ENCODE results near the gene WWC1. TPM values are rescaled to one million over a fixed set of nuclear protein-coding genes. Genes with fewer than 3 reads are reported as not detected.
"Not testable (repeated sequence)": the region's sequence is repeated elsewhere in the genome, so short reads cannot be mapped to it uniquely, and the experiment has no call there.

WWC1 gene
- total RNA-seq, 1 donor from 2014 or later, result 0.52 TPM

DNA sequence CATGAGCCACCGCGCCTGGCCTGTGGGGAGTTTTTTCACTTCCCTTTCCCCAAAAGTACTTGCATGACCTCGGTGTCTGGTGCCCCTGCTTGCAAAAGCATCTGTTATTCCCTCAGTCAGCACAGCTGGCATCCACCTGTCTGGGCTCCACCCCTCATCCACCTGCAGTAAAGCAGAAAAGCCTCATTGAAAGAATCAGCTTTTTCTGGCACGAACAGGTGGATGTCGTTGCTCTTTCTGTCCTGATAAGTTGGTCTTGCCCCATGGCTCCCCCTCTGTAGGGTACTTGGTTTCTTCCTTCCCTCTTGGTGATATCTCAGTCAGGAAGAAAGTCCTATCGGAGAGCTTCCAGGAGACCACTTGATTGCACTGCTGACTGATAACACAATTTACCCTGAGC lies 37.4 kb downstream of the WWC1 start:
- Histone ChIP-seq H3K27ac (ENCODE audit: low read depth, low read length) (no peak overlapping the region), H3K9me3 (ENCODE audit: control insufficient read depth in 3 of 3, low read length in 3 of 3) (no peaks in the 10 kb centered on the region), H3K9ac (ENCODE audit: low read depth in 1 of 3, low read length in 3 of 3) (no peak overlapping the region), H3K4me1 (ENCODE audit: control insufficient read depth in 3 of 3, insufficient read depth in 3 of 3, low read length in 3 of 3) (no peaks in the 10 kb centered on the region), H3K36me3 (ENCODE audit: control insufficient read depth in 3 of 3, insufficient read depth in 3 of 3, low read length in 3 of 3) (no peaks in the 10 kb centered on the region), H3K4me3 (ENCODE audit: low read length in 3 of 3) (no peak overlapping the region), H3K27me3 (ENCODE audit: control insufficient read depth in 3 of 3, insufficient read depth in 3 of 3, low read length in 3 of 3) (peaks cover 0 to 31% (median 6%) of the 10 kb centered on the region in 3 donors)

DNA sequence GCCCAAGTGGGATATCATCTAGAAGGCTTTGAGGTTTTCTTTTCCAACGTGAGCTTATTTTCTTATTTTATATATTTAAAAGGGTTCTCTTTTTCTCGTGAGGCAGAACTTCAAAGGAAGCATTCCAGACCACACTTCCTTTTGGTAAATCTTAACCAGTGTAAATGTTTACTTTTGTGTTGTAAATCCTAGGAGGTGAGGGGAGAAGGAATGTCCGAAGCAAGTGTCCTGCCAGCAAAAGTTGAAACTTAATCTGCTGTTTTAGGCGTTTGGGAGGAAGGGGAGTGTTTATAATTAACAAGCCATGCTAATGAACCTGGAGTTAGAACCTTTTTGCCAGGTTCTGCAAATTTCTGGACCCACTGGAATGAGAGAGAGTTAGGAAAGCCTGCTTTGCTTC lies 37.9 kb downstream of the WWC1 start:
- Histone ChIP-seq H3K4me3 (ENCODE audit: low read length in 3 of 3) (no peak overlapping the region), H3K36me3 (ENCODE audit: control insufficient read depth in 3 of 3, insufficient read depth in 3 of 3, low read length in 3 of 3) (no peaks in the 10 kb centered on the region), H3K9ac (ENCODE audit: low read depth in 1 of 3, low read length in 3 of 3) (no peak overlapping the region), H3K27ac (ENCODE audit: low read depth, low read length) (no peak overlapping the region), H3K27me3 (ENCODE audit: control insufficient read depth in 3 of 3, insufficient read depth in 3 of 3, low read length in 3 of 3) (peaks cover 0 to 31% (median 6%) of the 10 kb centered on the region in 3 donors), H3K9me3 (ENCODE audit: control insufficient read depth in 3 of 3, low read length in 3 of 3) (no peaks in the 10 kb centered on the region), H3K4me1 (ENCODE audit: control insufficient read depth in 3 of 3, insufficient read depth in 3 of 3, low read length in 3 of 3) (no peaks in the 10 kb centered on the region)

DNA sequence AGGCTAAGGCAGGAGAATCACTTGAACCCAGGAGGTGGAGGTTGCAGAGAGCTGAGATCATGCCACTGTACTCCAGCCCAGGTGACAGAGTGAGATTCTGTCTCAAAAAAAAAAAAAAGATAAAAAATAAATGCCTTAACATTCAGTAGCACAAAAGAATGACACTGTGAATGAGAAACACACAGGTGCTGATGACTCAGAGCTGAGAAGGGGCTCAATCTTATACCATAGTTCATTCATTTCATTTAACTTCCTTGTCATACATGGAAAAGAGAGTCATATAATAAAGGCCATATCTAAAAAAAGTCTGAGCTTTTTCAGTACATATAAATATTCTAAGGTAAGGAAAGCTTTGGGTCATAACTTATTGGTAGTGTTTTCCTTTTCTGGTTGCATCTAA lies 40.6 kb downstream of the WWC1 start:
- no peak overlapping the region for H3K4me3 ChIP-seq (ENCODE audit: low read length in 3 of 3)
- H3K4me1 ChIP-seq (ENCODE audit: control insufficient read depth in 3 of 3, insufficient read depth in 3 of 3, low read length in 3 of 3), result no peaks in the 10 kb centered on the region
- H3K27ac ChIP-seq (ENCODE audit: low read depth, low read length), result no peak overlapping the region
- no peak overlapping the region for H3K9ac ChIP-seq (ENCODE audit: low read depth in 1 of 3, low read length in 3 of 3)
- H3K9me3 ChIP-seq (ENCODE audit: control insufficient read depth in 3 of 3, low read length in 3 of 3), result no peaks in the 10 kb centered on the region
- H3K27me3 ChIP-seq (ENCODE audit: control insufficient read depth in 3 of 3, insufficient read depth in 3 of 3, low read length in 3 of 3), result peaks cover 0 to 28% (median 3%) of the 10 kb centered on the region in 3 donors
- H3K36me3 ChIP-seq (ENCODE audit: control insufficient read depth in 3 of 3, insufficient read depth in 3 of 3, low read length in 3 of 3), result no peaks in the 10 kb centered on the region

DNA sequence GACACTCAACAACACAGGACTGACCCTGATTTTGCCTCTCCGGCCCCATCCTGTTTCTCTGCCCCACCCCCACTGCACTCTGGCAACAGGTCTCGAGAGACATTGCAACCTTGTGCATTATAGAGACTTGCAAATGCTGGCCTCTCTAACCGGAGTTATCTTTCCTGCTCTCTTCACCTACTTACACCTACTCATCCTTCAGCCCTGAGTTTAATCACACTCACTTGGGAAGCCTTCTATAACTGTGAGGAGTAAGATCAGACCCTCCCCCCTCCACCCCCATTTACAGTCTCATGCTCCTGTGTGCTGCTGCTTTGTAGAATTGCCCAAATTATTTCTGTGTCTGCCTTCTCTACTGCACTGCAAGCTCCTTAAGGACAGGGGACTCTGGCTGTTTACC lies 42.8 kb downstream of the WWC1 start:
- Histone ChIP-seq H3K27ac (ENCODE audit: low read depth, low read length) (no peak overlapping the region), H3K4me1 (ENCODE audit: control insufficient read depth in 3 of 3, insufficient read depth in 3 of 3, low read length in 3 of 3) (no peaks in the 10 kb centered on the region), H3K9ac (ENCODE audit: low read depth in 1 of 3, low read length in 3 of 3) (no peak overlapping the region), H3K36me3 (ENCODE audit: control insufficient read depth in 3 of 3, insufficient read depth in 3 of 3, low read length in 3 of 3) (no peaks in the 10 kb centered on the region), H3K27me3 (ENCODE audit: control insufficient read depth in 3 of 3, insufficient read depth in 3 of 3, low read length in 3 of 3) (peaks cover 0 to 19% (median 0%) of the 10 kb centered on the region in 3 donors), H3K9me3 (ENCODE audit: control insufficient read depth in 3 of 3, low read length in 3 of 3) (no peaks in the 10 kb centered on the region), H3K4me3 (ENCODE audit: low read length in 3 of 3) (no peak overlapping the region)

DNA sequence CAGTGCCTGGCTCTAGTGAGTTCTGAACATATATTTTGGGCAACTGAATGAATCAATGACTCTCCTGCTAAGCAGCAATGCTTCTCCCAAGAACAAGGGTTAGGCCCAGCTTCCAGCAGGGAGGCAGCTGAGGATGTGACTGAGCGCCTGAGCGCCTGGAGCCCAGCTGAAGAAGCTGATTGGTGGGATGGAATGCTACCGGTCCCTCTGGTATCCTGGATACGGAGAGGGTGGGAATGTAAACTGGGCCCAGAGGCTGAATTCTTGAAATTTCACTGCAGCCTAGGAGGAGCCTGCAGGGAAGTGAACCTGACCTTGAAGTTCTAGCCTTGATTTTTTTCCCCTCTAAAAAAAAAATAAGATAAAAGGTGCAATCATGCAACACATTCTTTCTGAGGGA lies 43.2 kb downstream of the WWC1 start:
- Histone ChIP-seq H3K4me1 (ENCODE audit: control insufficient read depth in 3 of 3, insufficient read depth in 3 of 3, low read length in 3 of 3) (no peaks in the 10 kb centered on the region), H3K9ac (ENCODE audit: low read depth in 1 of 3, low read length in 3 of 3) (no peak overlapping the region), H3K9me3 (ENCODE audit: control insufficient read depth in 3 of 3, low read length in 3 of 3) (no peaks in the 10 kb centered on the region), H3K27ac (ENCODE audit: low read depth, low read length) (no peak overlapping the region), H3K36me3 (ENCODE audit: control insufficient read depth in 3 of 3, insufficient read depth in 3 of 3, low read length in 3 of 3) (no peaks in the 10 kb centered on the region), H3K27me3 (ENCODE audit: control insufficient read depth in 3 of 3, insufficient read depth in 3 of 3, low read length in 3 of 3) (peaks cover 0 to 15% (median 0%) of the 10 kb centered on the region in 3 donors), H3K4me3 (ENCODE audit: low read length in 3 of 3) (no peak overlapping the region)

DNA sequence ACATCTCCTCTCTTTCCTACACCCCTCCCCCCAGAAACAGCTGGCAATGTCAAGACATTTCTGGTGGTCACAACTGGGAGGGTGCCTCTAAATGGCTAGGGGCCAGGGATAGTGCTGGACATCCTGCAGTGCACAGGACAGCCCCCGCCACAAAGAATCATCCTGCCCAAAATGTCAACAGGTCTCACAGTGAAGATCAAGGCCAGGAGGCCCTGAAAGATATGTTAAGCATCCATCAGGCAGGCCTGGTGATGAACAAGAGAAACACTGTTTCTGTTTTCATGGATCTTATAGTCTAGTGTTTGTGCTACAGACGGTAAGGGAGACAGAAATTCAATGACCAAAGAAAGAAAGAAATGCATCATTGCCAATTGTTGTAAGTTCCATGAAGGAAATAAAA lies 45.9 kb downstream of the WWC1 start:
- Histone ChIP-seq H3K27ac (ENCODE audit: low read depth, low read length) (no peak overlapping the region), H3K9ac (ENCODE audit: low read depth in 1 of 3, low read length in 3 of 3) (no peak overlapping the region), H3K9me3 (ENCODE audit: control insufficient read depth in 3 of 3, low read length in 3 of 3) (no peaks in the 10 kb centered on the region), H3K4me3 (ENCODE audit: low read length in 3 of 3) (no peak overlapping the region), H3K36me3 (ENCODE audit: control insufficient read depth in 3 of 3, insufficient read depth in 3 of 3, low read length in 3 of 3) (no peaks in the 10 kb centered on the region), H3K4me1 (ENCODE audit: control insufficient read depth in 3 of 3, insufficient read depth in 3 of 3, low read length in 3 of 3) (no peaks in the 10 kb centered on the region), H3K27me3 (ENCODE audit: control insufficient read depth in 3 of 3, insufficient read depth in 3 of 3, low read length in 3 of 3) (peaks cover 0 to 15% (median 5%) of the 10 kb centered on the region in 3 donors)

DNA sequence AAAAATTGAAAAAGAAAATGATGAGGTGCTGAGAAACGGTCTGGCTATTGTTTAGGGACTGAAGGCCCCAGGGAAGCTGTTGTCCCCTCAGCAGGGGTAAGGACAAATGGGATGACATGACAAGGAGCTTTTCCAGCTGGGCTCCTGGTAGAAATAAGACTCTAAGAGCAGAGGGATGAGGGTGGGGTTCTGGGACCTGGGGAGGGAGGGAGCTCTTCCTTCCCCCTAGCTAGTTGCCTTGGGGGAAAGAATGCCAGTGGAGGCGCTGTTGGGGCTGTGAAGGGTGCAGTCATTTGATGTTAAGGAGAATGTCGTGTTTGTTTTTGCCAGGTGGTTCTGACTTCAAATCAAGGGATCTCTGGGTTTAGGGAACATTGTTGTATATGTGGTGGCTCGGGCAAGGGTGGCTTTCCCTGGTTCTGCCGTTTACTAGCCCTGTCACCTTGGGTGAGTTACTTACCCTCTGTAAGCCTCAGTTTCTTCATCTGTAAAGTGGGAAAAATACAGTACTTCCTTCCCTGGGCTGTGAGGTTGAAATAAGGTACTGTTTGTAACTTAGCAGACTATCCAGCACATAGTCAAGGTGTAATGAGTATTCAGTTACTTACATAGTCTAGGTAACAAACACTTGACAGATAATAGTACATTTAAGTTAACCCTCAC lies 47.8 kb downstream of the WWC1 start:
- peaks cover 0 to 13% (median 5%) of the 10 kb centered on the region in 3 donors for H3K27me3 ChIP-seq (ENCODE audit: control insufficient read depth in 3 of 3, insufficient read depth in 3 of 3, low read length in 3 of 3)
- H3K4me3 ChIP-seq (ENCODE audit: low read length in 3 of 3), result no peak overlapping the region
- no peaks in the 10 kb centered on the region for H3K36me3 ChIP-seq (ENCODE audit: control insufficient read depth in 3 of 3, insufficient read depth in 3 of 3, low read length in 3 of 3)
- no peaks in the 10 kb centered on the region for H3K4me1 ChIP-seq (ENCODE audit: control insufficient read depth in 3 of 3, insufficient read depth in 3 of 3, low read length in 3 of 3)
- no peak overlapping the region for H3K27ac ChIP-seq (ENCODE audit: low read depth, low read length)
- no peak overlapping the region for H3K9ac ChIP-seq (ENCODE audit: low read depth in 1 of 3, low read length in 3 of 3)
- no peaks in the 10 kb centered on the region for H3K9me3 ChIP-seq (ENCODE audit: control insufficient read depth in 3 of 3, low read length in 3 of 3)

DNA sequence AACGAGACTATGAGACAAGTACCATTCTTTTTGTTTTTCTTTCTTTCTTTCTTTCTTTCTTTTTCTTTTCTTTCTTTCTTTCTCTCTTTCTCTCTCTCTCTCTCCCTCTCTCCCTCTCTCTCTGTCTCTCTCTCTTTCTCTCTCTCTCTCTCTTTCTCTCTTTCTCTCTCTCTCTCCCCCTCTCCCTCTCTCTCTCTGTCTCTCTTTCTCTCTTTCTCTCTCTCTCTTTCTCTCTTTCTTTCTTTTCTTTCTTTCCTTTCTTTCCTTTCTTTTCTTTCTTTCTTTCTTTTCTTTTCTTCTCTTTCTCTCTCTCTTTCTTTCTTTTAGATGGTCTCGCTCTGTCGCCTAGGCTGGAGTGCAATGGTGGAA lies 48.3 kb downstream of the WWC1 start:
- H3K36me3 ChIP-seq (ENCODE audit: control insufficient read depth in 3 of 3, insufficient read depth in 3 of 3, low read length in 3 of 3); H3K4me1 ChIP-seq (ENCODE audit: control insufficient read depth in 3 of 3, insufficient read depth in 3 of 3, low read length in 3 of 3); H3K27ac ChIP-seq (ENCODE audit: low read depth, low read length); H3K9ac ChIP-seq (ENCODE audit: low read depth in 1 of 3, low read length in 3 of 3); H3K9me3 ChIP-seq (ENCODE audit: control insufficient read depth in 3 of 3, low read length in 3 of 3); H3K4me3 ChIP-seq (ENCODE audit: low read length in 3 of 3): not testable (repeated sequence)
- peaks cover 0 to 13% (median 5%) of the 10 kb centered on the region in 3 donors for H3K27me3 ChIP-seq (ENCODE audit: control insufficient read depth in 3 of 3, insufficient read depth in 3 of 3, low read length in 3 of 3)

DNA sequence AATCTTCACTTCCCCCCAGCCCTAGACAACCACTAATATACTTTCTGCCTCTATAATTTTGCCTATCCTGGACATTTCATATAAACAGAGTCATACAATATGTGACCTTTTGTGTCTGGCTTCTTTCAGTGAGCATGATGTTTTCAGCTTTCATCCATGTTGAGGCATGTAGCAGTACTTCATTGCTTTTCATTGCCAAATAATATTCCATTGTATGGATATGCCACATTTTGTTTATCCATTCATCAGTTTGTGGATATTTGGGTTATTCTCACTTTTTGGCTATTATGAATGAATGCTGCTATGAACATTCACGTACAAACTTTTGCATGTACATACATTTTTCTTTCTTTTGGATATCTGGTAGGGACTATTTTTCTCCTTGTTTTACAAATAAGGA lies 49.0 kb downstream of the WWC1 start:
- Histone ChIP-seq H3K9ac (ENCODE audit: low read depth in 1 of 3, low read length in 3 of 3) (no peak overlapping the region), H3K27ac (ENCODE audit: low read depth, low read length) (no peak overlapping the region), H3K9me3 (ENCODE audit: control insufficient read depth in 3 of 3, low read length in 3 of 3) (no peaks in the 10 kb centered on the region), H3K27me3 (ENCODE audit: control insufficient read depth in 3 of 3, insufficient read depth in 3 of 3, low read length in 3 of 3) (peaks cover 0 to 13% (median 5%) of the 10 kb centered on the region in 3 donors), H3K36me3 (ENCODE audit: control insufficient read depth in 3 of 3, insufficient read depth in 3 of 3, low read length in 3 of 3) (no peaks in the 10 kb centered on the region), H3K4me3 (ENCODE audit: low read length in 3 of 3) (no peak overlapping the region), H3K4me1 (ENCODE audit: control insufficient read depth in 3 of 3, insufficient read depth in 3 of 3, low read length in 3 of 3) (no peaks in the 10 kb centered on the region)

DNA sequence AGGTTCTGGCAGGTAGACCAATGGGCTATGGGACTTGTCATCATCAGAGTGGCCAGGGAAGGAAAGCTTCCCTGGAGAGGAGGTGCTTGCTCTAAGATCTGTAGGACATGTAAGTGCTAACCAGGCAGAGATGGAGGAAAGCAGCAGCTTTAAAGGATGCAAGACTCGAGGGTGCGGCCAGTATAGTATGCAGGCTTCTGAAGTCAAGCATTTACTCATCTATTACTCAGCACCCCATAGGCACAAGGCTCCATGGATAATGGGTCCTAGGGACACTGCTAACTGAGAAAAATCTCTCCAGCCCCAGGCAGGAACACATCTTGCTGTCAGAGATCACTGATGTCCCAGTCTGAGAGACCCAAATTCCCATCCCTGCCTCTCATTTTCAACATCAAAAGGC lies 49.7 kb downstream of the WWC1 start:
- Histone ChIP-seq H3K27me3 (ENCODE audit: control insufficient read depth in 3 of 3, insufficient read depth in 3 of 3, low read length in 3 of 3) (peaks cover 0 to 13% (median 5%) of the 10 kb centered on the region in 3 donors), H3K36me3 (ENCODE audit: control insufficient read depth in 3 of 3, insufficient read depth in 3 of 3, low read length in 3 of 3) (no peaks in the 10 kb centered on the region), H3K9me3 (ENCODE audit: control insufficient read depth in 3 of 3, low read length in 3 of 3) (no peaks in the 10 kb centered on the region), H3K4me3 (ENCODE audit: low read length in 3 of 3) (no peak overlapping the region), H3K27ac (ENCODE audit: low read depth, low read length) (no peak overlapping the region), H3K4me1 (ENCODE audit: control insufficient read depth in 3 of 3, insufficient read depth in 3 of 3, low read length in 3 of 3) (no peaks in the 10 kb centered on the region), H3K9ac (ENCODE audit: low read depth in 1 of 3, low read length in 3 of 3) (no peak overlapping the region)

Measured in skeletal muscle tissue (tissue), 4 donors.